ENCODE results near the gene ERFE.

Gene ERFE

DNA sequence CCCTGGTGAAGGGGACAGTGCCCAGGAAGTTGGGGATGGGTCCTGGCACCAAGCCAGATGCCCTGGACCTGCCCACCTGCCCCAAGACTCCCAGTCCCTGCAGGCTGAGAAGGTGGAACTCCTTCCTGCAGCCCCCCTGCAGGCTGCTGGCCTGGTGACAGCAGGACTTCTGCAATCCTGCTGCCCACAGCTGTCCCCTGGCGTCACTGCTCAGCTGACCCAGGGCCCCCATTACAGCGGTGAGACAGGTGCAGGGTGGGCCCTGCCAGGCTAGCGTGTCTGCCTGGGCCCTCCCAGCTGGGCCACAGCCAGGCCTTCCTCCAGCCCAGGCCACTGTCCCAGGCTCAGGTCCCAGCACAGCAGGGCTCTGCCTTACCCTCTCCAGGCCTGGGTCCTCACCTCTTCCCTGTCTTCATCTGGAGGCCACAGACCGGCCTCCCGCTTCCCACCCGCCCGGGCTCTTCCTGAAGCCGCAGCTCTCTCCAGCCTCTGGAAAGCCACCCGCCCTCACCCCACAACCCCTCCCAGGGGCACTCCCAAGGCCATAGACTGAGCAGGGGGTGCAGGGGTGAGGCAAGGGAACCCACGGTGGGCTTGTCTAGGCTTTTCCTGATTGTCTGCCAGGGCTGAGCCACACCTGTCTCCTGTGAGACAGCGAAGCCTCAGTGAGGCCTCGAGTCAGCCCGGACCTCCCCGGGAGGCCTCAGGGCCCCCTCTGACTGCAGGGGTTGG is 8.8 kb upstream of the ERFE start:
- TF ChIP-seq, protein P1, sequence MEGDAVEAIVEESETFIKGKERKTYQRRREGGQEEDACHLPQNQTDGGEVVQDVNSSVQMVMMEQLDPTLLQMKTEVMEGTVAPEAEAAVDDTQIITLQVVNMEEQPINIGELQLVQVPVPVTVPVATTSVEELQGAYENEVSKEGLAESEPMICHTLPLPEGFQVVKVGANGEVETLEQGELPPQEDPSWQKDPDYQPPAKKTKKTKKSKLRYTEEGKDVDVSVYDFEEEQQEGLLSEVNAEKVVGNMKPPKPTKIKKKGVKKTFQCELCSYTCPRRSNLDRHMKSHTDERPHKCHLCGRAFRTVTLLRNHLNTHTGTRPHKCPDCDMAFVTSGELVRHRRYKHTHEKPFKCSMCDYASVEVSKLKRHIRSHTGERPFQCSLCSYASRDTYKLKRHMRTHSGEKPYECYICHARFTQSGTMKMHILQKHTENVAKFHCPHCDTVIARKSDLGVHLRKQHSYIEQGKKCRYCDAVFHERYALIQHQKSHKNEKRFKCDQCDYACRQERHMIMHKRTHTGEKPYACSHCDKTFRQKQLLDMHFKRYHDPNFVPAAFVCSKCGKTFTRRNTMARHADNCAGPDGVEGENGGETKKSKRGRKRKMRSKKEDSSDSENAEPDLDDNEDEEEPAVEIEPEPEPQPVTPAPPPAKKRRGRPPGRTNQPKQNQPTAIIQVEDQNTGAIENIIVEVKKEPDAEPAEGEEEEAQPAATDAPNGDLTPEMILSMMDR (IDR thresholded peaks at IDR 0.05; ENCODE audit: extremely low read depth, missing control alignments) = no peak
- no peak for DNase-seq (ENCODE audit: low spot score)

DNA sequence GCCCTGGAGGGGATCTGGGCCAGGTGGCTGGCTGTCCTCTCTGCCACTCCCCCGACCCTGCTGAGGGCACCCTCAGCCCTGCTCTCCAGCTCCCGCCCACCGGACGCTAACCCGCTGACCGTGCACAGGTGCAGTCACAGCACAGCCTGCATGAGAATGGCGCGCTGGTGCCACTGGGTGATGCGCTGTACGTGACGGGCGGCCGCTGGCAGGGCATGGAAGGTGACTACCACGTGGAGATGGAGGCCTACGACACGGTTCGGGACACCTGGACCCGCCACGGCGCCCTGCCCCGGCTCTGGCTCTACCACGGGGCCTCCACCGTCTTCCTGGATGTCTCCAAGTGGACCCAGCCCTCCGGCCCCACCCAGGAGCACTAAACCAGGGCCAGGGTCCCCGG is 8.1 kb upstream of the ERFE start:
- DNase-seq (ENCODE audit: low spot score) = no peak
- TF ChIP-seq, protein P1 (IDR thresholded peaks at IDR 0.05; ENCODE audit: extremely low read depth, missing control alignments) = no peak

DNA sequence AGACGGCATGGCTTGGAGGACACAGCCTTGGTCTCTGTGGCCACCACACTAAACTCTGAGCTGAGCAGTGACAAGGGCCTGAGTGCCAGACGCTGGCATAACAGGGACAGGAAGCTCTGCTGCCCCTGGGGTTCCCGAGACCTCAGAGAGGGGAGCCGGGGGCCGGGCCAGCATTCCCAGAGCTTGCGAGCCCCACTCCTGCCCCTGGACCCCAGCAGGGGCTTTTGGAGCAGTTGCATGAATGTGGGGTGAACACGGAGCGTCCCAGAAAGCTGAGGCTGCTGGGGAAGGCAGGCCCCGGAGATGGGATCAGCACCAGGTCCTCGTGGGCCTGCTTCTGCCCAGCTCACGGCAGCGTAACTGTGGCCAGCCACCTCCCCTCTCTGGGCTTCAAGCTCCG is 7.6 kb upstream of the ERFE start:
- TF ChIP-seq, protein P1 (IDR thresholded peaks at IDR 0.05; ENCODE audit: extremely low read depth, missing control alignments) = no peak
- DNase-seq (ENCODE audit: low spot score) = no peak

DNA sequence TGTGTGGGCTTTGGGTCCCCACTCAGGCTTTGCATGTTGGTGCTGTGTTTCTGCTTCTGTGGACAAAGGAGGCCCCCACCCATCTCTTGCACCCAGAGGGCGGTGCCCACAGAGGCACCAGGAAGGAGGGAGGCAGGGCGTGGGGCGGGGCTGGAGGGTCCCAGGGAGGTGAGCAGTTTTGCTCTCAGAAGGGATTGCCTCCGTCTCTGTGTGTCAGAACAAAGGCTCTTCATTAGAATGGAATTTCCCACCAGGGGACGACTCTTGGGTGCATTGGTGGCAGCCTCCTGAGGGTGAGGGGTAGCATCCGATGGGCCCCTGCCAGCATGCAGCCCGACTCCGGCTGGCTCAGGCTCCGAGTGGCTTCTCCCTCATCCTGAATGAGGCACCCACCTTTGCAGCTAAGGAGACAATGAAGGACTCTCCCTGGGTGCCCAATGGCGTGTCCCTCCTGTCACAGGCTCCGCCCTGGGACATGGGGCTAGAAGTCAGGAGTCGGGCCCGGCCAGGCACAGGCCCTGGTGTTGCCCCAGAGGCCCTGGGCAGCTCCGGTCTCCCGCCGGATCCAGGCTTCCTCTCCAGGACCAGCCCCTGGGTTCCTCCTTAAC is 7.0 kb upstream of the ERFE start:
- DNase-seq (ENCODE audit: low spot score) = no peak

DNA sequence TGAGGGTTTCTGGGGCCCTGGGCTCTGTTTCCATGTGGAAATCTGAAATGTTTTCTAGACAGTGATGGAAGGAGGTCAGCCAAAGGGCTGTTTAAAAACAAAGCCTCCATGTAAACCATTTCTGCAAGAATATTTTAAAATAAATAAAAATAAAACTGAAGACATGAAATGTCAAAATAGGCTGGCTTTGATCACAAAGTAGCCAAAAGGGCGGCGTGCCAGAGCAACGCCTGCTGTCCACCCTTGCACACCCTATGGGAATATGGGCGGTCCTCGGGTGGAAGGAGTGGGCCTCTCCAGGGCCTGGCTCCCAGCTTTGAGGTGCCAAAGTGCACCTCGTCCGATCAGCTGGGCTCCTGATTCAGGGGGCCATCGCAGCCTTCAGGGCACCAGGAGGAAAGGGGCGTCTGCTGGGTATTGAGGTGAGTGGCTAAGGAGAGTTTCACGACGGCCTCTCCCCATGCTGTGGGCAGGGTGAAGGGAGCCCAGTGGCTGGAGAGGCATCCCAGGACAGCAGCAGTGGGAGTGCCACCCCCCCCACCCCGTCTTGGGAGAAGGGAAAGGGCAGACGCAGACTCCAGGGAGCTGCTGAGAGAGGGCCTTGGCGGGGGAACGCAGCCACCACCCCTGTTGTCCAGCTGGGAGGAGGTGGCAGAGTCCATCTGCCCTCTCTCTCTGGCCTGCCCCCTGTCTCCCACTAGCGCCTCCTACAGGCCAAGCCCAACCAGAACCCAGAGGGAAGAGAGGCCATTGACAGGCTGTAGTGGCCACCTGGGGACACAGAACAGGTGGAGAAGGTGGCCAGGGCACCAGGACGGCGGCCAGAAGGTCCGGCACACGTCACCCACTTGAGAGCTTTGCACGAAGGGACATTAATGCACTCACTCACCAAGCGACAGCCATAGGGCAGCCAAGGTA is 5.7 kb upstream of the ERFE start:
- TF ChIP-seq, protein P1 (IDR thresholded peaks at IDR 0.05; ENCODE audit: extremely low read depth, missing control alignments) = no peak
- DNase-seq (ENCODE audit: low spot score) = no peak

More for the DNA sequence above, 7.0 kb upstream of the ERFE start:
- TF ChIP-seq, protein P1 (IDR thresholded peaks at IDR 0.05; ENCODE audit: extremely low read depth, missing control alignments) = no peak

DNA sequence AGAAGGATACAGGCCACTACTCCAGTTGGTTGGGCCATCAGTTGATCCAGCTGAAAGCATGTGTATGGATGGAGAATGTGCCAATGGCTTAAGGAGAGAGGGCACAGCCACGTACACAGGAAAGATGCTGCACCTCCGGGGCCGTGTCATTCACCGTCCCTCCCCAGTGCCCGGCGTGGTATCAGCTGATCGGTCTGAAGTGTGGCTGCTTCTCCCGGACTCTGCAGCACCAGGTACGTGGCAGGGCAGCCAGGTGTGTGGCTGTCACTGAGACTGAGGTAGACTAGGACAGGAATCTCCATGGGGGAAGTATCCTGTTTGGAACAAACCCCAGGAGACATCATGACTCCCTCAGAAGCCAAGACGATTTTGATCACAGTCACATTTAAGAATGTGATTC is 4.2 kb upstream of the ERFE start:
- TF ChIP-seq, protein P1 (IDR thresholded peaks at IDR 0.05; ENCODE audit: extremely low read depth, missing control alignments) = no peak
- no peak for DNase-seq (ENCODE audit: low spot score)
